Esophagus squamous epithelium (tissue), 4 donors: ENCODE measurements around the gene MPI.

Source experiments
- POLR2A ChIP-seq, 4 donors: fragments of 450-650 bp; IDR thresholded peaks; one replicate each; pipeline ENCODE4 v1.6.1; 2017; ENCODE audit warnings: antibody characterized with exemption in 4 of 4, mild to moderate bottlenecking in 4 of 4, moderate library complexity in 3 of 4
- TF ChIP-seq, protein P1 (sequence below), 6 experiments: fragments of 450-650 bp in 4 of 6; fragments of 200-600 bp in 2 of 6; sonication (generic) in 2 of 6; IDR thresholded peaks; one replicate each; pipeline ENCODE4 v1.5.1; 2016 to 2019; ENCODE audit warnings: antibody characterized with exemption in 6 of 6, mild to moderate bottlenecking in 4 of 6, moderate library complexity in 4 of 6

DNA sequence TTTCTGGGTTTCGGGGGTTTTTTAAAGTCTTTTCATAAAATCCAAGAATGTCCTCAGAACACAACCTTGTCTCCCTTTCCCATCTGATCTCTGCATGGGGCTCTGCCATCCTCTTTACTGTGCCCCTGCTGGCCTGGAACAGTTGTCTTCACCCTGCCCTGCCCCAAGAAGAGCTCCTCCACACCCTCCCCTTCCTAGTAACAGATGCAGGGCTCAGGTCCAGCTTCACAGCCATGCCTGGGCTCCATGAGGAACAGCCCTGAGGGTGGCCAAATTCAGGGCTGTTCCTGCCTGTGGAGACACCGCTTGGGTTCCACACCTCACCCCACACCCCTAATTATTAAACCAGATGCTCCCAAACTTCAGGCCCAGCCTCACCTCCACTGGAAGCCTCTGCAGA lies 34.0 kb upstream of the MPI start:
- no peak for TF ChIP-seq POLR2A (IDR thresholded peaks at IDR 0.05)
- TF ChIP-seq, protein P1, sequence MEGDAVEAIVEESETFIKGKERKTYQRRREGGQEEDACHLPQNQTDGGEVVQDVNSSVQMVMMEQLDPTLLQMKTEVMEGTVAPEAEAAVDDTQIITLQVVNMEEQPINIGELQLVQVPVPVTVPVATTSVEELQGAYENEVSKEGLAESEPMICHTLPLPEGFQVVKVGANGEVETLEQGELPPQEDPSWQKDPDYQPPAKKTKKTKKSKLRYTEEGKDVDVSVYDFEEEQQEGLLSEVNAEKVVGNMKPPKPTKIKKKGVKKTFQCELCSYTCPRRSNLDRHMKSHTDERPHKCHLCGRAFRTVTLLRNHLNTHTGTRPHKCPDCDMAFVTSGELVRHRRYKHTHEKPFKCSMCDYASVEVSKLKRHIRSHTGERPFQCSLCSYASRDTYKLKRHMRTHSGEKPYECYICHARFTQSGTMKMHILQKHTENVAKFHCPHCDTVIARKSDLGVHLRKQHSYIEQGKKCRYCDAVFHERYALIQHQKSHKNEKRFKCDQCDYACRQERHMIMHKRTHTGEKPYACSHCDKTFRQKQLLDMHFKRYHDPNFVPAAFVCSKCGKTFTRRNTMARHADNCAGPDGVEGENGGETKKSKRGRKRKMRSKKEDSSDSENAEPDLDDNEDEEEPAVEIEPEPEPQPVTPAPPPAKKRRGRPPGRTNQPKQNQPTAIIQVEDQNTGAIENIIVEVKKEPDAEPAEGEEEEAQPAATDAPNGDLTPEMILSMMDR (IDR thresholded peaks at IDR 0.05), result no peak
